Right lobe of liver (tissue), 4 donors: ENCODE measurements around the gene DLK2.

ENCODE experiments used
- POLR2A ChIP-seq: fragments of 450-650 bp; IDR thresholded peaks from one replicate; pipeline ENCODE4 v1.6.1; 2017; ENCODE audit warnings: antibody characterized with exemption, mild to moderate bottlenecking
- TF ChIP-seq, protein P1 (sequence below), 4 donors: fragments of 200-600 bp in 3 of 4; fragments of 450-650 bp in 1 of 4; IDR thresholded peaks; one replicate each; pipeline versions ENCODE4 v1.5.1 to v1.8.0; 2016 to 2022; ENCODE audit warnings: antibody characterized with exemption in 4 of 4, mild to moderate bottlenecking in 2 of 4
- donor health status: DM: no; HTN: no; CAD: no.
- donor health status: DM: no; HTN: no; CAD: no.
- donor health status: DM: no; HTN: yes; CAD: no.

GRCh38 chr6:43467752-43468151 lies 12.4 kb upstream of the DLK2 start:
- TF ChIP-seq, protein P1, sequence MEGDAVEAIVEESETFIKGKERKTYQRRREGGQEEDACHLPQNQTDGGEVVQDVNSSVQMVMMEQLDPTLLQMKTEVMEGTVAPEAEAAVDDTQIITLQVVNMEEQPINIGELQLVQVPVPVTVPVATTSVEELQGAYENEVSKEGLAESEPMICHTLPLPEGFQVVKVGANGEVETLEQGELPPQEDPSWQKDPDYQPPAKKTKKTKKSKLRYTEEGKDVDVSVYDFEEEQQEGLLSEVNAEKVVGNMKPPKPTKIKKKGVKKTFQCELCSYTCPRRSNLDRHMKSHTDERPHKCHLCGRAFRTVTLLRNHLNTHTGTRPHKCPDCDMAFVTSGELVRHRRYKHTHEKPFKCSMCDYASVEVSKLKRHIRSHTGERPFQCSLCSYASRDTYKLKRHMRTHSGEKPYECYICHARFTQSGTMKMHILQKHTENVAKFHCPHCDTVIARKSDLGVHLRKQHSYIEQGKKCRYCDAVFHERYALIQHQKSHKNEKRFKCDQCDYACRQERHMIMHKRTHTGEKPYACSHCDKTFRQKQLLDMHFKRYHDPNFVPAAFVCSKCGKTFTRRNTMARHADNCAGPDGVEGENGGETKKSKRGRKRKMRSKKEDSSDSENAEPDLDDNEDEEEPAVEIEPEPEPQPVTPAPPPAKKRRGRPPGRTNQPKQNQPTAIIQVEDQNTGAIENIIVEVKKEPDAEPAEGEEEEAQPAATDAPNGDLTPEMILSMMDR (IDR thresholded peaks at IDR 0.05), result no peak
- no peak for TF ChIP-seq POLR2A
